Fibroblast of upper back skin (primary cell): ENCODE data around the gene SMARCA1.

Experiments
- DNase-seq: peaks from one replicate; pipeline ENCODE4 v3.0.0-alpha.2; 2013

The SMARCA1 gene

GRCh38 chrX:129525896-129526295 lies 2.6 kb upstream of the SMARCA1 start:
- DNase-seq: no peak

- DNase-seq: no peak
These were observed 1.9 kb upstream of the SMARCA1 start for GRCh38 chrX:129525162-129525561.

- DNase-seq: no peak
These were observed 1.1 kb upstream of the SMARCA1 start for GRCh38 chrX:129524250-129524850.

- DNase-seq: peak; percentile 67
These were observed 859 bp downstream of the SMARCA1 start for GRCh38 chrX:129522184-129523078.

- DNase-seq: no peak
These were observed 3.1 kb downstream of the SMARCA1 start for GRCh38 chrX:129520151-129520550.

- no peak for DNase-seq
These were observed 6.9 kb downstream of the SMARCA1 start for GRCh38 chrX:129516402-129516801.

- no peak for DNase-seq
These were observed 10.9 kb downstream of the SMARCA1 start for GRCh38 chrX:129512409-129512808.

- DNase-seq: no peak
These were observed 11.6 kb downstream of the SMARCA1 start for GRCh38 chrX:129511689-129512088.

GRCh38 chrX:129510331-129510730 lies 13.0 kb downstream of the SMARCA1 start:
- no peak for DNase-seq

- DNase-seq: no peak
These were observed 26.0 kb downstream of the SMARCA1 start for GRCh38 chrX:129497146-129497843.

- peak; percentile 58 for DNase-seq
These were observed 26.7 kb downstream of the SMARCA1 start for GRCh38 chrX:129496625-129497024.

GRCh38 chrX:129495900-129496299 lies 27.4 kb downstream of the SMARCA1 start:
- peak; percentile 53 for DNase-seq

GRCh38 chrX:129494887-129495286 lies 28.4 kb downstream of the SMARCA1 start:
- DNase-seq: no peak

- peak; percentile 27 for DNase-seq
These were observed 29.6 kb downstream of the SMARCA1 start for GRCh38 chrX:129493643-129494042.

GRCh38 chrX:129490330-129490729 lies 33.0 kb downstream of the SMARCA1 start:
- DNase-seq: no peak

GRCh38 chrX:129488359-129488758 lies 34.9 kb downstream of the SMARCA1 start:
- DNase-seq: no peak

GRCh38 chrX:129480889-129481288 lies 42.4 kb downstream of the SMARCA1 start:
- DNase-seq: no peak

- DNase-seq: peak; percentile 43
These were observed 44.8 kb downstream of the SMARCA1 start for GRCh38 chrX:129478516-129478915.

GRCh38 chrX:129472116-129472515 lies 51.2 kb downstream of the SMARCA1 start:
- peak; percentile 61 for DNase-seq

- no peak for DNase-seq
These were observed 60.6 kb downstream of the SMARCA1 start for GRCh38 chrX:129462707-129463106.

GRCh38 chrX:129461801-129462456 lies 61.4 kb downstream of the SMARCA1 start:
- no peak for DNase-seq

GRCh38 chrX:129452523-129452922 lies 70.8 kb downstream of the SMARCA1 start:
- DNase-seq: no peak

GRCh38 chrX:129450123-129450522 lies 73.2 kb downstream of the SMARCA1 start:
- no peak for DNase-seq
